Renal pelvis (tissue), 4 donors: ENCODE data around the gene ENTPD8. TPM values are rescaled to one million over a fixed set of nuclear protein-coding genes. Genes with fewer than 3 reads are reported as not detected.
A peak's percentile ranks its signal among the peaks of the same experiment; 100 is the strongest.
"Not testable (repeated sequence)": the region's sequence is repeated elsewhere in the genome, so short reads cannot be mapped to it uniquely, and the experiment has no call there.

Experiments used
- DNase-seq: peaks from one replicate; pipeline ENCODE4 v3.0.0-alpha.2; 2013
- polyA plus RNA-seq, 3 donors: library from polyadenylated mRNA; unstranded; fragments of 120-200 nt; gene quantifications; one replicate each; pipeline ENCODE4 v1.2.1, GENCODE V29; 2013; ENCODE audit not compliant: insufficient read length in 3 of 3

ENTPD8 gene
- polyA plus RNA-seq, 3 donors, result 0.61 to 1.0 (median 0.86) TPM

DNA sequence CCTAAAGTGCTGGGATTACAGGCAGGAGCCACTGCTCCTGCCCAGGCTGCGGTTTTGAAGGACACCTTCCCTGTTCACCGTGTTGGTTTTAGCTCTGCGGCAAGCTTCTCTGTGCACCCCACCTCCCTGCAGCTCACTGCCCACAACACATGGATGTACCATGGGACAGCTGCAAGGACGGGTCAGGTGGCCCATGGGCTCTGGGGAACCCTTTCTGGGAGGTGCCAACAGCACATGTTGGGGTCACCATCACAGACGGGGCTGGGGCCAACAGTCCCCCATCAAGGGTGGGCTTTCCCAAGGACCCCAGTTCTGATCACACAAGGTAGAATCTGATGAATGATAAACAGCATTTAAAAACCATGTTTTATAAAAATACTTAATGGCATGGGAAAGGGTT, 25.7 kb downstream of the ENTPD8 start:
- DNase-seq, result no peak

- no peak for DNase-seq
Observed at GRCh38 chr9:137412431-137412830, 28.7 kb downstream of the ENTPD8 start.

GRCh38 chr9:137411645-137412380, 29.3 kb downstream of the ENTPD8 start:
- DNase-seq, result no peak

- no peak for DNase-seq
Observed at GRCh38 chr9:137411260-137411644, 29.9 kb downstream of the ENTPD8 start.

DNA sequence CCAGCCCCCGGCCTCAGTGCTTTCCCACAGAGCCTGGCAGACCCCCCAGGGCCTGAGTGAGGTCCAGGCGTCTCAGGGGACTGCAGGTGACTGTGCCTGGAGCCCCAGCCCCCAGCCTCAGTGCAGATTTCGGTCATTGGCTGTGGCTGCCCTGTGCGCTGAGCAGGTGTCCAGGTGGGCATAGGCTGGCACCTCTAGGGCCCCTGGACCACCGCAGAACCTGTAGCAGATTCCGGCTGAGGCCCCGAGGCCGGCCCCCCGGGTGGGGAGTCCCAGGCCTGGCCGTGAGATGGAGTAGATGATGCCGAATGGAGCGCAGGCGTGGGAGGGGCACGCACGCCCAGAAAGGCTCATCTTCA, 30.3 kb downstream of the ENTPD8 start:
- DNase-seq, result no peak

GRCh38 chr9:137410236-137410890, 30.8 kb downstream of the ENTPD8 start:
- not testable (repeated sequence) for DNase-seq

DNA sequence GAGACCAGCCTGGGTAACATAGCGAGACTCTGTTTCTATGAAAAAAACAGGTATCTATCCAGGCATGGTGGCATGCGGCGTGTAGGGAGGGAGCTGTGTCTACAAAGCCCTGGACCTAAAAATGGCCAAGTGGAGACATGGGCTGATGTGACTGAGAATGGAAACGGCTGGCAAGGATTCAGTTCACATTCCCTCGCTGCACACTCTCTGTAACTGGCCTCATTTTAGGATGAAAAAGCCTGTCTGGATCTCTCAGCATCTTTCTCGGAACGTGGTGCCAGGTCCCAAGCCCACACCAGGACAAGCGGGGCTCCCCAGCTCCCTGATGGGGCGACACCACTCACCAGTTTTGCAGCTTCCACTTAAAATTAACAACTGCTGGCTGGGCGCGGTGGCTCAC, 31.6 kb downstream of the ENTPD8 start:
- no peak for DNase-seq

- no peak for DNase-seq
Observed at GRCh38 chr9:137408651-137409405, 32.3 kb downstream of the ENTPD8 start.

GRCh38 chr9:137407590-137408300, 33.4 kb downstream of the ENTPD8 start:
- DNase-seq, result no peak

DNA sequence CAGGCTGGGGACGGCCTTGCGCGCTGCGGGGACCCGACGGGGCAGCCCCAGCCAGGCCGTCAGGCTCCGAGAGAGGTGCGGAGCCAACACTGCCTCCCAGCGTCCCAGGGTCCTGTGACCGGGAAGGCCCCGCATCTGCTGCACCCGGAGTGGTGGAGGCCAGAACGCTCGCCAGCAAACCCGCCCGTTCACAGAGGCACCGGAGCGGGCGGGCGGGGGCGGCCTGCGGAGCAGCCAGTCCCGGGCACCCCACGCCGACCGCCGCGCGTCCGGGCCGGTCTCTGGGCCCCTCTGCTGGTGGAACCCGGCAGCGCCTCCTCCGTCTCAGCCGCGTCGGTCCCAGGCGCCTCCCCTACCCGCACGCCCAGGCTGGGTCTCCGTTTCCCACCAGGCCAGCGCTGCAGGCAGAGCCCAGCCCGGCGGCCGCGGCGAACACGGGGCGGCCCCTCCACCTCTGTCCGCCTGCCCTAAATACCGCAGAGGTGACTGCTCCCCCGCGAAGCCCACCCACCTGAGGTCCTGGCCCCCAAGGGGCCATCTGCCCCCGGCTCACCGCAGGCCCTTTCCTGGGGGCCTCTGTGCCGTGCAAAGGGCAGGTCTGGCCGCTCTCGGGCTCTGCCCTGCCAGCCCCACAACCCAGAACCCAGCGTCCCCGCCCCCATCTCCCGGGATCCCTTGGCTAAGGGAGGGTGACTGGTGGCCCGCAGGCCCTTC, 34.1 kb downstream of the ENTPD8 start:
- DNase-seq, result peak; percentile 67

DNA sequence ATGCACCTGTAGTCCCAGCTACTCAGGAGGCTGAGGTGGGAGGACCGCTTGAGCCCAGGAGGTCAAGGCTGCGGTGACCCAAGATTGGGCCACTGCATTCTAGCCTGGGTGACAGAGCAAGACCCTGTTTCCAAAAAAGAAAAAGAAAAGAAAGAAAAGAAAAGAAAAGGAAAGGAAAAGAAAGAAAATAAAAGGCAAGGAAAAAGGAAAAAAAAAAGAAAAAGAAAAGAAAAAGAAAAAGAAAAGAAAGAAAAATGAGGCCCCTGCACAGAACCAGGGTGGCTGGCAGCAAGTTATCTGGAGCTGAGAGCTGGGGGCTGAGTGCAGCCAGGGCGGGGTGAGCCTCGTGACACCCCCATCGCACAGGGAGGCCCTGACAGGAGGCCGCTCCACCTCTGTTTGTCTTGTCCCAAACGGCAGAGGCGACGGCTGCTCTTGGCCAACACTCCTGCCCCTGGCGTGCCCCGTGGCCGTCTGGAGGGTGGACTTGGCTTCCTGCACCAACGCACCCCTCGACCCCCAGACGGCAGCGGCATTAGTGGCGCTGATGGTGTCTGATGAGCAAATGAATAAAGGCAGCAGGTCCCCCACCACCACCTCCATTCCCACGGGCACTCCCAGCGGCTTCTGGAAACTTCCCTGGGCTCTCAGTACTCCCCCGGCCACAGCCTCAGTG, 34.9 kb downstream of the ENTPD8 start:
- no peak for DNase-seq

DNA sequence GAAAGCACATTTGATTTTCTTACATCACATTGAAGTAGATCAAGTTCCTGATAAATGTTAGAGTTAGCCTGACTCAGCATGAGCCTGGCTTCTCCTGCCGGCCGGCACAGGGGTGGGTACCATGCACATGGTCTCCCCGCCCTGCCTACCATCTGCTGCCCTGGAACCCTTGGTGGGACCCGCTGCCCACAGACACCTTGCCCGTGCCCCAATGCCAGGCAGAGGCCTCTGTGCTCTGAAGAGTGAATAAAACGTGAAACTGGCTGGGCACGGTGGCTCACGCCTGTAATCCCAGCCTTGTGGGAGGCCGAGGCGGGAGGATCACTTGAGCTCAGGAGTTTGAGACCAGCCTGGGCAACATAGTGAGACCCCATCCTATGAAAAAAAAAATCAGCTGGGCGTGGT, 35.5 kb downstream of the ENTPD8 start:
- no peak for DNase-seq

DNA sequence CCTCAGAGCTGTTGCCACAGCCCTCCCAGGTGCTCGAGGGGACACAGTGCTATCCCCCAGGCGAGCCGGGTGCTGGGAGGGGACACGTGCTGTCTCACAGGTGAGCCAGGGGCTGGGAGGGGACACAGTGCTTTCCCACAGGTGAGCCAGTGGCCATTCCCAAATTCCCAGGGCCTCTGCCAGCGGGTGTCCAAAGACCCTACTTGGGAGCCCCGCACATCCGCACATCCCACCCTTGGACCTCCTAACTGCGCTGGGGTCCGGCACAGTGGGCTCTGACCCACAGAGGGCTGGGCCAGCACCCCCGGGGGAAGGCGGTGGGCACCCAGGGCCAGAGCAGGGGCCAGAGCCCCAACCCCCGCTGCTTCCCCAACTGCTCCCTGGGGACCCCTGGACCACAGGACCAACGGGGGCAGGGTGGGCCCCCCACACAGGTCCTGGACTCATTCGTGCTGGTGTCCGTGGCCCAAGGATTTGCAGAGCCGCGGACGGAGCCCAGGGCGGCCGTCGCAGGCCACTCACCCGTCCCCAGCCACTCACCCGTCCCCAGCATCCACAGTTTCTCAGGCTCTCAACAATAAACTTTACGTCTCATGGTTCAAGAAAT, 36.1 kb downstream of the ENTPD8 start:
- no peak for DNase-seq

- DNase-seq, result no peak
Observed at GRCh38 chr9:137403269-137403668, 37.9 kb downstream of the ENTPD8 start.

DNA sequence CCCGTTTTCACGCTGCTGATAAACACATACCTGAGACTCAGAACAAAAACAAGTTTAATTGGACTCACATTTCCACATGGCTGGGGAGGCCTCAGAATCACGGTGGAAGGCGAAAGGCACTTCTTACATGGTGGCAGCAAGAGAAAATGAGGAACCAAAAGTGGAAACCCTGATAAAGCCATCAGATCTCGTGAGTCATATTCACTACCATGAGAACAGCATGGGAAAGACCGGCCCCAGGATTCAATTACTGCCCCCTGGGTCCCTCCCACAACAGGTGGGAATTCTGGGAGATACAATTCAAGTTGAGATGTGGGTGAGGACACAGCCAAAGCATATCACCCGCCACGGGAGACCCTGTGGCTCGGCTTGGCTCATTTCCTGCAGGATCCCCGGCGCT, 38.4 kb downstream of the ENTPD8 start:
- DNase-seq, result no peak

- no peak for DNase-seq
Observed at GRCh38 chr9:137398561-137399468, 42.3 kb downstream of the ENTPD8 start.

DNA sequence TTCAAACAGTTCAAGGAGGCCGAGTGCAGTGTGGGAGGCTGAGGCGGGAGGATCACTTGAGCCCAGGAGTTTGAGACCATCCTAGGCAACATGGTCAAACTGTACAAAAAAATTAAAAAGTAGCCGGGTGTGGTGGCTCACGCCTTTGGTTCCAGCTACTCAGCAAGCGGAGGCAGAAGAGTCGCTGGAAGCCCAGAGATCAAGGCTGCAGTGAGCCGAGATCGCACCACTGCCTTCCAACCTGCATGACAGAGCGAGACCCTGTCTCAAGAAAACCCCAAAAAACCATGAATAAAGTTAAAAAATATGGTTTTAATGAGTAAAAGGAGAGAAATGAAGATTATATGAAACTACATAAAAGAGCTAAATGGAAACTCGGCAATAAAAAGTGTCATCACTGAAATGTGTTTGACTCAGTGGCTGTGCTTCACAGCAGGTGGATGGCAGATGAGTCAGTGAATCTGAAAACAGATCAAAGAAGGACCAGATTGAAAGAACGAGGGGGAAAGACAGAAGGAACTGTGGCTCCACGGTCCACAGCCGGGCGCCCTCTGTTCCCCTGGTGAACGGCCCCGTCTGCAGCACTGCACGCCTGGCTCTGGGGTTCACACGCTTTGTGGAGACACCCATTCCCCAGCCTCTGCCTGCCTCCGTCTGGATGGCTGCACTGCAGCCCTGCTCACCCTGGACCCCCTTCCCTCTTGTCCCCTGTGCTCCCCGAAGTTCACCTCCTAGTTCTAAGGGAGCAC, 43.3 kb downstream of the ENTPD8 start:
- DNase-seq, result no peak

DNA sequence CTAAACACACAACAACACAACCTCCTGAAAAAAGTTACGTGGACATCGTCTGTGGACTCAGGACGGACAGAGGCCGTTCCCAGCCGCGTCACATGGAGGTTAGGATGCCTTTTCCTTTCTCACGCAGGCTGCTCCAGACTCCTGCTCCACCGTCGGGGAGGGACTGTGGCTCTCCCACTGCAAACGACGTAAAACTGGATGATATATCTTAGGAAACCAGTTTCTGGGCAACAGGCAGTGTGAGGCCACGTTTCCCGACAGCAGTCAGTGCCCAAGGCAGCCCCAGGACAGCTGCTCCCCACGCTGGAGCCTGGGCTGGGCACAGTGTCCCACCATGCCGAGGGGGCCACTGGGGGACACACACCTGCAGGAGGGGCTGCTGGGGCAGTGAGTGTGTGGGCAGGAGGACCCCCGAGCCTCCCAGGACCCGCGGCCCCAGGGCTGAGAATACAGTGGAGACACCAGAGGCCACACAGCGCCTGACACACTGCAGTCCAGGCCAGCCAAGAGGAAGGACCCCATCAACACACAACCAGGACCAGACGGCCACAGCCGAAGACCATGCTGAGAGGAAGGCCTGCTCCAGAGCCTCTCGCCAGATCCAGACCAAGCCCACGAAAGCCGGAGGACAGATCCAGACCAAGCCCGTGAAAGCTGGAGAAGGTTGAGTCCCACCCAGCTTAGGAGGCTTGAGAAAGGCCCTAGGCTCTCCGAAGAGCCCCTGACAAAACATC, 44.4 kb downstream of the ENTPD8 start:
- DNase-seq, result no peak
